Mesodermal cell (in vitro differentiated cells): ENCODE measurements around the gene TMEM183A.

Source experiments
- H3K27ac ChIP-seq: 2 replicates; pipeline ENCODE4 v1.7.0; 2013; ENCODE audit warnings: mild to moderate bottlenecking, low read depth, low read length, moderate library complexity; ENCODE audit not compliant: severe bottlenecking
- H3K36me3 ChIP-seq: 2 replicates; pipeline ENCODE4 v1.7.1; 2013; ENCODE audit warnings: mild to moderate bottlenecking, low read length, moderate library complexity; ENCODE audit not compliant: control insufficient read depth, insufficient read depth
- H3K4me1 ChIP-seq: one replicate; pipeline ENCODE4 v1.7.1; 2013; ENCODE audit warnings: mild to moderate bottlenecking, low read length; ENCODE audit not compliant: insufficient read depth, control insufficient read depth, poor library complexity, severe bottlenecking
- H3K4me3 ChIP-seq: 2 replicates; pipeline ENCODE4 v1.7.0; 2013; ENCODE audit warnings: low read length, control low read depth, mild to moderate bottlenecking; ENCODE audit not compliant: insufficient read depth, poor library complexity, severe bottlenecking; ENCODE audit errors: extremely low read depth
- H3K9me3 ChIP-seq: 2 replicates; pipeline ENCODE4 v1.7.1; 2013; ENCODE audit warnings: mild to moderate bottlenecking, low read length, moderate library complexity; ENCODE audit not compliant: control insufficient read depth
- WGBS, 2 experiments: methylation state at CpG; one replicate each; pipeline ENCODE4 v1.1.5; 2013; ENCODE audit warnings: missing lambda C conversion rate in 2 of 2; ENCODE audit not compliant: insufficient coverage in 2 of 2; 5-methylcytosine and 5-hydroxymethylcytosine counted together

Gene TMEM183A

DNA sequence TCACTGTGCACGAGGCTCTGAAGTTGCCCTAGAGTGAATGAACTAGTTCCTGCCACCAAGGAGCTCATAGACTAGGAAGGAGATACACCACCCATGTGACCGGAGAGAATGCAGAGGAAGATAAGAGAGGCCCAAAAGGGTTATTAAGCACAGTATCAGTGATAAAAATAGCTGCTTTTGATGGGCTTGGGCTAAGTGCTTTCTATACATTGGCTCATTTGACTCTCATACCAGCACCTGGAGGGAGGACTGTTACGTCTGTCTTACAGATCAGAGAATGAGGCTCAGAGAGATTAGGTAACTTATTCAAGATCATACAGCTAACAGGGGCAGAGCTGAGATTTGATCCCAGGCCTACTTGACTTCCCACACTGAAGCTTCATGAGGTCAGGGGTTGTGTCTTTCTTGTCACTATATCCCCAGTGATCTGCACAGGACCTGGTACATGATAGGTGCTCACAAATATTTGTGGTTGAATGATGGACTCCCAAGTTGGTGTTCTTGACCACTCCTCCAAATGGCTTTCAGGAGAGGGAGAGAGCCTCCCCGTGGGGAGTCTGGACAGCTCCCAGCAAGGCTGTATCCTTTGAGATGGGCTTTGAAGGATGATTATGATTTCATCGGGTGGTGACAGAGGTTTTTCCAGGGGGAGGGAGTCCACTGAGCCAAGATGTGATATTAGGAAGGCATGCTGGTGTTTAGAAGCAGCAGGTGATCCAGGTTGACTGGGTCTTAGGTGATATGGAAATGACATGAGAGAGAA, 33.5 kb downstream of the TMEM183A start:
- Histone ChIP-seq H3K27ac (peak overlapping the region; percentile 54), H3K36me3 (no peaks in the 10 kb centered on the region), H3K9me3 (no peaks in the 10 kb centered on the region), H3K4me3 (no peak overlapping the region), H3K4me1 (peaks cover 14% of the 10 kb centered on the region)
- 73 to 86% methylated on average over 4 of the region's 5 CpGs for WGBS, 2 experiments

DNA sequence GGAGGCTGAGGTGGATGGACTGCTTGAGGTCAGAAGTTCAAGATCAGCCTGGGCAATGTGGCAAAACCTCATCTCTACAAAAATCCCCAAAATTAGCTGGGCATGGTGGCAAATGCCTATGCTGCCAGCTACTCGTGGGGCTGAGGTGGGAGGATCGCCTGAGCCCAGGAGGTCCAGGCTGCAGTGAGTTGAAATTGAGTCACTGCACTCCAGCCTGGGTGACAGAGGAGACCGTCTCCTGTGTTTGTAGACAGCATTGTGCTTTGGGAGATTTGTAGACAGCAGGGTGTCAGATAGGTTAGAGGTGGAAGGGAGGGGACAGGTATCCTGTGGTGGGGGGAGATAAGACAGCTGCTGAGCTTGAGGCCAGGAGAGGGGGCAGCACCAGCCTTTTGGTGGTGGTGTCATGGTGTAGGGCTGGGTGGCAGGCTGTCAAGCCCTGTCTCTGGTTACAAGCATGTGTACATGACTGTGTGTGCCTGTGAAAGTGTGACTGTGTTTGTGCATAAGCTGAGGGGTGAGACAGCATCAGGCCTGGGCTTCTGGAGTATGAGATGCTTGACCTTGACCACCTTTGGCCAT, 34.3 kb downstream of the TMEM183A start:
- WGBS, 2 experiments = 81 to 93% methylated on average over 3 of the region's 3 CpGs

DNA sequence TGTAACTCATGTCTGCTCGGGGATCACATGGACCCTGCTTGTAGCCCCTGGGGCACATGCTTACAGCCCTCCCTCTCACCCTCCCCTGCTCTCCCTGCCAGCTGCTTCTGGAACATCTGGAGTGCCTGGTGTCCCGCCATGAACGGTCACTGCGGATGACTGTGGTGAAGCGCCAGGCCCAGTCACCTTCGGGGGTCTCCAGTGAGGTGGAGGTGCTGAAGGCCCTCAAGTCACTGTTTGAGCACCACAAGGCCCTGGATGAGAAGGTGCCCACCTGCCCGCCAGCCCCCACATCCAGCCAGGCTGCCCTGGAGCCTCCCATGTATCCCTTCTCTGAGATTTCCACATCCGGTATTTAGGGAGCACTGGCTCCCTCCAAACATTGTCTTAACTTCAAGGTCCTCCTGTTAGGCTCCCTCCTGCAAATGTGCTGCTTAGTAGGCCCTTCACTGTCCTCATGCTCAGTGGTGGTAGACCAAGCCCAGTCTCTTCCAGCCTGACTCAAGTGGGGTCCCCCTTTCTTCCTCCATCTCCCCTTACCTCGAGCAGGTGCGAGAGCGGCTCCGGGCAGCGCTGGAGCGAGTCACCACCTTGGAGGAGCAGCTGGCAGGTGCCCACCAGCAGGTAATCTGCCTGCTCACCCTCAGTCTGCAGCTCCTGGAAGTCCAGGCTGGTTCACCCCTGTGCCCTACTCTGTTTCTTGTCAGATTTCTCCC, 36.8 kb downstream of the TMEM183A start:
- Histone ChIP-seq H3K9me3 (no peaks in the 10 kb centered on the region), H3K36me3 (no peaks in the 10 kb centered on the region), H3K27ac (no peak overlapping the region), H3K4me3 (no peak overlapping the region), H3K4me1 (peaks cover 29% of the 10 kb centered on the region)
- 94% methylated on average over 10 to 13 of the region's 14 CpGs for WGBS, 2 experiments

More for the DNA sequence above, 34.3 kb downstream of the TMEM183A start:
- no peaks in the 10 kb centered on the region for H3K36me3 ChIP-seq
- H3K9me3 ChIP-seq = no peaks in the 10 kb centered on the region
- no peak overlapping the region for H3K4me3 ChIP-seq
- H3K27ac ChIP-seq = no peak overlapping the region
- H3K4me1 ChIP-seq = peaks cover 14% of the 10 kb centered on the region

DNA sequence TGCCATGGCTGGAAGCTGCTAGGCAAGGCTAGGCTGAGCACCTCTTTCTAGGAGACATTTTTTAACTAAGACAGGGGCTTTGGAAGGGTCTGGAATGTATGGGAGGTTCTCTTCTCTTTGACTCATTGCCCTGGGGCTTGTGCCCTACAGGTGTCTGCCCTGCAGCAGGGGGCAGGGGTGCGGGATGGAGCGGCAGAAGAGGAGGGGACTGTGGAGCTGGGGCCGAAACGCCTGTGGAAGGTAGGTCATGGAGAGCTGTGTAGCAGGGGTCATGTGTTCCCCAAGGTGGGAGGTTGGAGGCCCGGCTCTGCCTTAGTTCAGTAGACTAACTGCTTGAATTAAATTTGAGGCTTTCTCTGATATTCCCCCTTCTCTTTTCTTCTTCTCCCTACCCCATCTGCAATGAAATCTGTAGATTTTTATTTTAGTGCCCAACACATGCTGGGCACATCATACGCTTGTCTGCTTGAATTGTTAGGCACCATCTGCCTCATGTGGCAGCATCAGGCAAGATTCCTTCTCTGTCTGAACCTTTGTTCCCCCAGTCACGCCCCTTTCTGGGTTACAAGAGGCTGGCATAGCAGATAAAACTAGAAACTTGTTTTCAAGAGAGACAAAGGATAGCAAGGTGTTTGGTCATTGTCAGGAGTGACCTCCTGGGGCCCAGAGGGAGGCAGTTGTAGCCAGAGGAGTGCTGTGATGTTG, 37.5 kb downstream of the TMEM183A start:
- Histone ChIP-seq H3K9me3 (no peaks in the 10 kb centered on the region), H3K27ac (no peak overlapping the region), H3K4me1 (peaks cover 29% of the 10 kb centered on the region), H3K4me3 (no peak overlapping the region), H3K36me3 (no peaks in the 10 kb centered on the region)
- WGBS, 2 experiments = 81 to 95% methylated on average over 5 to 6 of the region's 7 CpGs

DNA sequence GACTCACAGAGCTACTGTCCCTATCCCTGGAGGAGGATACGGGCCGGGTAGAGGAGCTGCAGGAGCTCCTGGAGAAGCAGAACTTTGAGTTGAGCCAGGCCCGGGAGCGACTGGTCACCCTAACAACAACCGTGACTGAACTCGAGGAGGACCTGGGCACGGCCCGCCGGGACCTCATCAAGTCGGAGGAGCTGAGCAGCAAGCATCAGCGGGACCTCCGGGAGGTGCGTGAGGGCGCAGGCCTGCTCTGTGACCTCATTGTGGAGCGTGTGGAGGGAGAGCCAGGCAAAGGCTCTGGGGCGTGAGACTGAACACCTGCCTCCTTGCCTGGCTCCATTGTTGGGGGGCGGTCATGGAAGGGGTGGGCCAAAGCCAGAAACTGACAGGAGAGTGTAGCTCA, 38.2 kb downstream of the TMEM183A start:
- Histone ChIP-seq H3K27ac (no peak overlapping the region), H3K36me3 (no peaks in the 10 kb centered on the region), H3K9me3 (no peaks in the 10 kb centered on the region), H3K4me3 (no peak overlapping the region), H3K4me1 (peaks cover 24% of the 10 kb centered on the region)
- WGBS, 2 experiments = 93 to 94% methylated on average over 14 to 16 of the region's 17 CpGs

DNA sequence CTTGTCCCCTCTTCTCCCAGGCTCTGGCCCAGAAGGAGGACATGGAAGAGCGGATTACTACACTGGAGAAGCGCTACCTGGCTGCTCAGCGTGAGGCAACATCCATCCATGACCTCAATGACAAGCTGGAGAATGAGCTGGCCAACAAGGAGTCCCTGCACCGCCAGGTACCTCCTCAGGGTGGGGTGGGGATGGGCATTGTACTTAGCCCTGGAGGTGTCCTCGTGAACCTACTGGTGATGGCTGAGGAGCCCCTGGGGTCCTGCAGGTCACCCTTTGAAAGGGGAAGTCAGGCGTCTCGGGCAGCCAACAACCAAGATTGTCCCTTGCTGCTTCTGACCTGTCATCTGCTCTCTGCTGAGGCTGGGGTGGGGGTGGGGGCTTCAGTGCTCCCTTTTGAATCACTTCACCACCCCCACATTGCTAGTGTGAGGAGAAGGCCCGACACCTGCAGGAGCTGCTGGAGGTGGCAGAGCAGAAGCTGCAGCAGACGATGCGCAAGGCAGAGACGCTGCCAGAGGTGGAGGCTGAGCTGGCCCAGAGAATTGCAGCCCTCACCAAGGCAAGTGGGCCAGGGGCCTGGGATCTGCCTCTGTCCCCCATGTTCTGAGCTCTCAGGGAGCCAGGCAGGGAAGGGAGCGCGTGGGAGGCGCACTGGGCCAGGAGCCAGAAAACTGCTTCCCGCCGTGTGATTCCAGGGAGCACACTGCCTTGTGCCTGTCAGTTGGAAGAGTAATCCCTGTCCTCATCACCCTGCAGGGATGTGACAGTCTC, 38.8 kb downstream of the TMEM183A start:
- WGBS, 2 experiments = 92 to 98% methylated on average over 12 to 13 of the region's 16 CpGs
- H3K9me3 ChIP-seq = no peaks in the 10 kb centered on the region
- no peak overlapping the region for H3K27ac ChIP-seq
- peaks cover 20% of the 10 kb centered on the region for H3K4me1 ChIP-seq
- H3K4me3 ChIP-seq = no peak overlapping the region
- H3K36me3 ChIP-seq = no peaks in the 10 kb centered on the region

DNA sequence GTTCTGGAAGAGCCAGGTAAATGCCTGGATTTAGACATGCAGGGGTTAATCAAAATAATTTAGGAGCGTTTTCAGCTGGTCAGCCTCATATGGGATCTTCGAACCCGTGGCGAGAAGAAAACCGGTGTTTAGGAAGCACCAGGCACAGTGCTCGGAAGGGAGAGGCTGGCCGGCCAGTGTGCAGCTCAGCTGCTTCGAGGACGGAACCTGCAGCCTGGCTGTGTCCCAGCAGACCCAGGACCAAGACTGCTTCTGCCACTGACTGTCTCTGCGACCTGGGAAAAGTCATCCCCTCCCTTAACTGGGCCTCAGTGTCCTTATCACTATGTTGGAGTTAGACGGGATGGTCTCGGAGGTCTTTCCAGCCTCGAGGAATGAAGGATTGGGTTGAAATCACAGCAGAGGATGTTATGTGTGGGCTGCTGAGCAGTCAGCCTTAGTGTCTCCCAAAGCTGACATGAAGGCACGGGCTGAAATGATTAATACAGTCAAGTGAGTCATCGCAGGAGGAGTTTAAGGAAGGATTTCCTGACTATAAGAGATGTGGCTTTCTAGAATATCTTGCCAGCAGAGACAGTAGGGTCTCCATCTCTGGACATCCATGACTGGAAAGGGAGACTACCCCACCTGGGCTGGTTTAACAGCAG, 39.9 kb downstream of the TMEM183A start:
- H3K9me3 ChIP-seq = no peaks in the 10 kb centered on the region
- no peaks in the 10 kb centered on the region for H3K36me3 ChIP-seq
- H3K4me3 ChIP-seq = no peak overlapping the region
- 87% methylated on average over 11 to 15 of the region's 15 CpGs for WGBS, 2 experiments
- peaks cover 20% of the 10 kb centered on the region for H3K4me1 ChIP-seq
- peak overlapping the region; percentile 13 for H3K27ac ChIP-seq

DNA sequence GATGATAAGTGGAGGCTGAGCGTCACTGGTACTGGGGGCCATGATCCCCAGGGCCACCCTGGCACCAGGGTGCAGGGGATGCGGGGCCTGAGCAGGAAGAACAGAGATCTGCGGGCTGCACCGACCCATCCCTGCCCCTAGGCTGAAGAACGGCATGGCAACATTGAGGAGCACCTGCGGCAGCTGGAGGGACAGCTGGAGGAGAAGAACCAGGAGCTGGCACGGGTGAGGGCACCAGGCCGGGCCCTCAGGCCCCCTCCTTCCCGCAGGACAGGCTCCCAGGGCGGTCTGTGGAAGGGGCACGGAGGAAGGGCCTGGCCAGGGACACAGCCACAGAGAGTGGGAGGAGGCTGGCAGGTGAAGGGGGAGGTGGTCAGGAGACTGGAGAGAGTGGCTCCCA, 40.9 kb downstream of the TMEM183A start:
- no peaks in the 10 kb centered on the region for H3K36me3 ChIP-seq
- WGBS, 2 experiments = 91 to 96% methylated on average over 9 to 11 of the region's 11 CpGs
- H3K27ac ChIP-seq = no peak overlapping the region
- H3K9me3 ChIP-seq = no peaks in the 10 kb centered on the region
- H3K4me3 ChIP-seq = no peak overlapping the region
- H3K4me1 ChIP-seq = peaks cover 20% of the 10 kb centered on the region

DNA sequence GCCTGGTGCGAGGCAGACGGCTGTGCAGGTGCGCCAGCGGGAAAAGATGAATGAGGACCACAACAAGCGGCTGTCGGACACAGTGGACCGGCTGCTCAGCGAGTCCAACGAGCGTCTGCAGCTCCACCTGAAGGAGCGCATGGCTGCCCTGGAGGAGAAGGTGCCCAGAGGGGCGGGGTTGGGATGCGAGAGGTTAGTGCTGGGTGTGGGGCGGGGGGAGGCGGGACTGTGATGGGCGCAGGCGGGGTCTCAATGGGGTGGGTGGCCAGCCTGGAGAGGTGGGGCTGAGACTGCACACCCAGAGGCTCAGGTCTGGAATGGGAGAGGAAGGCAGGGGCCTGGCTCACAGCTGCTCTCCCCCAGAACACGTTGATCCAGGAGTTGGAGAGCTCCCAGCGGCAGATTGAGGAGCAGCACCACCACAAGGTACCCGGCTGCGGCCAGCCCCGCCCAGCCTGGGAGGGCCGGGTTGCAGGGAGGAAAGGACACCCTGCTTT, 41.4 kb downstream of the TMEM183A start:
- Histone ChIP-seq H3K9me3 (no peaks in the 10 kb centered on the region), H3K36me3 (no peaks in the 10 kb centered on the region), H3K4me1 (peaks cover 20% of the 10 kb centered on the region), H3K27ac (no peak overlapping the region), H3K4me3 (no peak overlapping the region)
- WGBS, 2 experiments = 69 to 71% methylated on average over 19 of the region's 23 CpGs
